HK-2 (cell line): ENCODE data around the gene CERT1.
"Not testable (repeated sequence)": the region's sequence is repeated elsewhere in the genome, so short reads cannot be mapped to it uniquely, and the experiment has no call there.

Experiments used
- DNase-seq: peaks from one replicate; pipeline ENCODE4 v3.0.0-alpha.2; 2018; ENCODE audit not compliant: unreplicated experiment

The CERT1 gene

DNA sequence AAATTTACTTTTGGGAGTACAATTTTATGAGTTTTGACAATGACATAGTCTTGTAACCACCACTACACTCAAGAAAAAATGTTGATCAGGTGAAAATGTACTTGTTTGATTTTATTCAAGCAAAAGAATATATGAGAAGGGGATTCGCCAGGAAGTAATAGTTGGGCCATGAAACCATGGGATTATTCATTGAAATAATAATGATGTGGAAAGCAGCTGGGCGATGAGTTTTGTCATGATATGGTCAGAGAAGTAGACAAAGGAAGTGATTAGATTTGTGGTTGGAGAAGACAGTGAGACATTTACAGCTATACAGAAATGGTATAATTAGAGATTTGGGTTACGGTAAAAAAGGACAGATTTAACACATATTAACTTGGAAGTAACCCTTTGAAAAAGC lies 163.2 kb downstream of the CERT1 start:
- DNase-seq: no peak

- no peak for DNase-seq
These were observed 168.6 kb downstream of the CERT1 start for GRCh38 chr5:75342836-75343235.

GRCh38 chr5:75341934-75342333 lies 169.5 kb downstream of the CERT1 start:
- DNase-seq: no peak

DNA sequence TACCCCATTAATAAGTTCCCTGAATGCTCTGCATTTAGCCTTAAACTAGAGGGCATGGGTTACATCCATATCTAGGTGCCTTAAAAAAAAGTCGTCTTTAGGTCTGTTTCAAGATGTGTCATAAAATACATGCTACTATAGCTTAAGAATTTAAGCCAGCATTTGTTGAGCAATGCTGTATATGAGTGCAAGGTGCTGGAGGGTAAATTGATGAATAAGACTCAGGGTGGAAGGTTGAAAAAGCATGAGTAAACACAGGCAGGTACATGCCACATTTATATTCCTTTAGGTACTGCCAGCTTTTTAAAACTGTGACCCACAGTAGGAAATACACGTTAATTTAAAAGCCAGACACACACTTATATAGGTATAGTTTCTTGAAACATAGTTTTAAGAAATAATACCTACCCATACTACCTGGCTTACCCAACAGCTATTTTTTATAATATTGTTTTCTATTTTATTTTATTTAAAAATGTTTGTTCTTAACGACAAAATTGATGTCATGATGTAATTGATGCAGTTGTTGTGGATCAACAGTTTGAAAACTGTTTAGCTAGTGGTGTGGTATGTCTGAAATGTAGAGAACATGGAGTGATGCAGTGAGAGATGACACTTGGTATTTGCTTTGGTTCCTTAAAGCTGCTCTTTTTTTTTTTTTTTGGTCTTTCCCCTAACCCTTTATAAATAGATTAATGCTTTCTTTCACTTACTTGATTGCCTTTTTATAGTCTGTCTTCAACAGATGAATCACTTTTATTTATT lies 170.5 kb downstream of the CERT1 start:
- DNase-seq: no peak

GRCh38 chr5:75338408-75338807 lies 173.0 kb downstream of the CERT1 start:
- DNase-seq: no peak

DNA sequence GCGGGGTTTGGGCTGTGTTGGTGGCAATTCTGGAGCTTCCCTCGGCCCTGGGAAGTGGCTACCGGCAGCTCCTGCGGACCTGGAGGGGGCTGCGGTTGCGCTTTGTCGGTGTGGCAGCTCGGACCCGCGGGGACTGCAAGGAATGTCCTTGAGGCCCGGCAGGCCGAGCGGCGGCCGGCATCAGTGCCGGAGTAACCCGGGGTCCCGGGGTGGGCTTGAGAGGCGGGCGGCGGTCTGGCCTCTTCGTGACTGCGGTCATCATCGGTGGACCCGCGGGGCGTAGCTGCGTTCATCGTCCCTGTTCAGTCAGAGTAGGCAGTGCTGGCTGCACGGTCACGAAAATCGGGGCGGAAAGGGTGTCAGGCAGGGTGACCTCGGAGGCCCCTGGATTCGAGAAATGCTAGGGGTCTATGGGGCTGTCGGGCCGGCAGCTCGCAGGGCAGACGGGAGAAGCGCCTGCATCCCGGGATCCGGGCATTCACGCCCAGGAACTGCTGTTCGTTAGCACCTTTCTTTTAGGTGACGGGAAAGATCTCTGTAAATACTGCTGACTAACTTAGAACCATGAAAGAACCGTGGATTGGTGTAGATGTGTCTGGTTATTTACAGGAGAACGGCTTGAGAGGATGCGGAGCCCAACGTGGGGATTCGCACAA lies 173.9 kb downstream of the CERT1 start:
- DNase-seq: no peak

GRCh38 chr5:75336615-75337336 lies 174.7 kb downstream of the CERT1 start, which contains the start of gene HMGCR:
HMGCR (plus strand) TSS chr5:75337220; CDS start chr5:75342606, 5,386 bp downstream.
- DNase-seq: peak; percentile 97

DNA sequence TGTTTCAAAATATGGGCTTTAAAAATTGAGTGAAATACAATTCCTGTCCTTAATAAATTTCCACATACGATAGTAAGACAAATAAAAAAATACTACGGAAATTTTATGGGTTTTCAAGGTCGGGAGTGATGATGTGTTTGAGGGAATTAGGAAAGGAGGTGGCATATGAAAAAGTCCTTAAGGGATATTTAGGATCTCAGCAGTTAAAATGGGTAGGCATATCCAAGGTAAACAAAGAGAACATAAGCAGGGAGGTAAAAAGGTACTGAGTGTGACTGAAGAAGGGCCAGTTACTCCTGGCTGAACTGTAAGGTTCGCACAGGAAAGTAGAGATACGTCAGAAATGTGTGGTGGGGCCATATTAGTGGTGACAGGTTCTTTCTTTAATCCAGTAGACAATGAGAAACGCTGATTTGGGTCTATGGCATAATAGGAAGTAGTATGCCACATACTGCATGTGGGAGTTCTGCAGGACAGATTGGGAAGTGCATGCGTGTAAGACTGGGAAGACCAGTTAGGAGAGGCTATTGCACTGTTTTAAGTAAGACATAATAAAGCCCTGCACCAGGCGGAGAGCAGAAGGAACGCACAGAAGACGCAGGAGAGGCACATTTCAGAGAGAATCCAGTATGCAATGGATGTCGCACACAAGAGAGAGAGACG lies 175.3 kb downstream of the CERT1 start:
- peak; percentile 34 for DNase-seq

GRCh38 chr5:75335486-75335885 lies 175.9 kb downstream of the CERT1 start:
- no peak for DNase-seq

DNA sequence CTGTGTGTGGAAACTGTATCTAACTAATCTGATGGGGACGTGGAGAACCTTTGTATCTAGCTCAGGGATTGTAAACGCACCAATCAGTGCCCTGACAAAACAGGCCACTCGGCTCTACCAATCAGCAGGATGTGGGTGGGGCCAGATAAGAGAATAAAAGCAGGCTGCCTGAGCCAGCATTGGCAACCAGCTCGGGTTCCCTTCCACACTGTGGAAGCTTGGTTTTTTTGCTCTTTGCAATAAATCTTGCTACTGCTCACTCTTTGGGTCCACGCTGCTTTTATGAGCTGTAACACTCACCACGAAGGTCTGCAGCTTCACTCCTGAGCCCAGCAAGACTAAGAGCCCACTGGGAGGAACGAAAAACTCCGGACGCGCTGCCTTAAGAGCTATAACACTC lies 177.0 kb downstream of the CERT1 start:
- DNase-seq: not testable (repeated sequence)

GRCh38 chr5:75333759-75334158 lies 177.7 kb downstream of the CERT1 start:
- DNase-seq: not testable (repeated sequence)

- DNase-seq: no peak
These were observed 180.0 kb downstream of the CERT1 start for GRCh38 chr5:75331095-75332090.

GRCh38 chr5:75330404-75330803 lies 181.0 kb downstream of the CERT1 start:
- no peak for DNase-seq
